Small intestine (tissue), 16 donors: ENCODE data around the gene PARP6. TPM values are rescaled to one million over a fixed set of nuclear protein-coding genes. Genes with fewer than 3 reads are reported as not detected.
A peak's percentile ranks its signal among the peaks of the same experiment; 100 is the strongest.

Experiments
- DNase-seq, 2 donors: peaks; one replicate each; pipeline versions ENCODE4 v3.0.0 to v3.0.0-alpha.2; 2013
- FAIRE-seq: peaks from 2 replicates; lab custom pipeline; 2012; peaks lifted over from hg19 to GRCh38; lab: Jason Lieb, UNC
- H3K27ac ChIP-seq, 3 donors: one replicate each; pipeline ENCODE4 v1.5.1; 2013; ENCODE audit warnings: low read length in 2 of 3, mild to moderate bottlenecking in 2 of 3, control low read depth in 1 of 3, inconsistent platforms in 1 of 3, low read depth in 1 of 3, moderate library complexity in 1 of 3
- H3K27me3 ChIP-seq, 3 donors: one replicate each; pipeline ENCODE4 v1.6.1; 2013; ENCODE audit warnings: low read length in 3 of 3, inconsistent platforms in 1 of 3; ENCODE audit not compliant: control insufficient read depth in 3 of 3, insufficient read depth in 3 of 3
- H3K36me3 ChIP-seq, 3 donors: one replicate each; pipeline ENCODE4 v1.6.1; 2013; ENCODE audit warnings: low read length in 3 of 3, inconsistent platforms in 1 of 3, low read depth in 1 of 3, mild to moderate bottlenecking in 1 of 3, moderate library complexity in 1 of 3; ENCODE audit not compliant: control insufficient read depth in 3 of 3, insufficient read depth in 2 of 3
- H3K4me1 ChIP-seq, 3 donors: one replicate each; pipeline ENCODE4 v1.6.1; 2013; ENCODE audit warnings: low read length in 2 of 3, inconsistent platforms in 1 of 3, low read depth in 1 of 3, mild to moderate bottlenecking in 1 of 3, moderate library complexity in 1 of 3; ENCODE audit not compliant: control insufficient read depth in 3 of 3, insufficient read depth in 2 of 3
- H3K4me3 ChIP-seq, 3 donors: one replicate each; pipeline ENCODE4 v1.5.1; 2013; ENCODE audit warnings: low read length in 3 of 3, control low read depth in 1 of 3, inconsistent platforms in 1 of 3, low read depth in 1 of 3, mild to moderate bottlenecking in 1 of 3, moderate library complexity in 1 of 3
- H3K9me3 ChIP-seq, 2 donors: one replicate each; pipeline ENCODE4 v1.6.1; 2013; ENCODE audit warnings: low read depth in 1 of 2, low read length in 1 of 2; ENCODE audit not compliant: control insufficient read depth in 2 of 2, insufficient read depth in 1 of 2
- WGBS, 3 donors: extraction: QIAGEN DNeasy Blood & Tissue Kit; methylation state at CpG; one replicate each; pipeline ENCODE4 v1.1.7; 2013; 5-methylcytosine and 5-hydroxymethylcytosine counted together
- long read RNA-seq, 10 donors: transcript quantifications; one replicate each; lab custom pipeline, GENCODE V29; 2026
- polyA plus RNA-seq, 4 donors: library from polyadenylated mRNA; stranded (reverse) in 3 of 4; unstranded in 1 of 4; fragments of 200-250 nt in 3 of 4; fragments of 120-200 nt in 1 of 4; gene quantifications; one replicate each; pipeline versions ENCODE4 v1.2.1 to v1.2.3, GENCODE V29; 2013
- donor health status: healthy with polysubstance abuse.
- donor health status: control.
- donor health status: control.
- donor health status: Bipolar disorder and iron deficiency.
- donor health status: healthy.

Gene PARP6
- 10 to 100 TPM; 22.7 to 81.2 (median 69.2) TPM for polyA plus RNA-seq
- long read RNA-seq, donor 1 = 0 reads
- long read RNA-seq, donor 2, partial matches to known transcripts = 0 of 1 reads
- long read RNA-seq, donor 2, other reads (novel, unspliced or antisense) = 0 of 1 reads
- long read RNA-seq, donor 3, transcript PARP6-211 (4 exons, 3,657 nt) = major isoform, 6 of 6 reads
- long read RNA-seq, donor 3, partial matches to known transcripts = 0 of 6 reads
- long read RNA-seq, donor 3, other reads (novel, unspliced or antisense) = 0 of 6 reads
- long read RNA-seq, donor 4 = 0 reads
- long read RNA-seq, donor 5, partial matches to known transcripts = 0 of 2 reads
- long read RNA-seq, donor 5, other reads (novel, unspliced or antisense) = 0 of 2 reads
- long read RNA-seq, donor 6, partial matches to known transcripts = 0 of 1 reads
- long read RNA-seq, donor 6, other reads (novel, unspliced or antisense) = 0 of 1 reads
- long read RNA-seq, donor 7, partial matches to known transcripts = 0 of 1 reads
- long read RNA-seq, donor 7, other reads (novel, unspliced or antisense) = 0 of 1 reads
- long read RNA-seq, donor 8 = 0 reads
- long read RNA-seq, donor 9, partial matches to known transcripts = 0 of 3 reads
- long read RNA-seq, donor 9, other reads (novel, unspliced or antisense) = 0 of 3 reads
- long read RNA-seq, donor 10, partial matches to known transcripts = 11 of 15 reads
- long read RNA-seq, donor 10, other reads (novel, unspliced or antisense) = 0 of 15 reads

GRCh38 chr15:72272213-72272996, at the start of gene PARP6:
PARP6 (minus strand) TSS chr15:72272554; CDS start chr15:72267477, 5,077 bp downstream.
- Histone ChIP-seq H3K27ac (peak within 1 kb of the TSS; percentile 77 to 93 (median 88)), H3K4me3 (peak within 1 kb of the TSS; percentile 73 to 90 (median 78)), H3K9me3 (no peaks in the 10 kb centered on the region), H3K4me1 (peaks cover 0 to 16% (median 13%) of the 10 kb centered on the region in 3 donors), H3K27me3 (no peaks in the 10 kb centered on the region), H3K36me3 (peaks cover 0 to 12% (median 0%) of the 10 kb centered on the region in 3 donors)
- FAIRE-seq (no peak), DNase-seq (peak; percentile 93 to 98)
- WGBS, 3 donors = 1 to 4% (median 1%) methylated on average over 63 to 82 of the region's 82 CpGs

- Histone ChIP-seq H3K27ac (peak within 1 kb of the TSS in 1 of 3 donors; percentile 15), H3K27me3 (peaks cover 0 to 7% (median 0%) of the 10 kb centered on the region in 3 donors), H3K4me1 (peaks cover 0 to 3% (median 3%) of the 10 kb centered on the region in 3 donors), H3K4me3 (peak within 1 kb of the TSS; percentile 21 to 46 (median 46)), H3K9me3 (peaks cover 0 to 4% of the 10 kb centered on the region in 2 donors), H3K36me3 (no peaks in the 10 kb centered on the region)
- no peak for FAIRE-seq
- 0 to 1% (median 0%) methylated on average over 44 to 58 of the region's 58 CpGs for WGBS, 3 donors
- peak; percentile 59 to 89 for DNase-seq
Measured at GRCh38 chr15:72319985-72320671, 47.8 kb upstream of the PARP6 start, which contains the start of gene CELF6. CELF6 (minus strand) TSS chr15:72320157; CDS start chr15:72319874, 283 bp downstream.

- peak; percentile 47 to 87 for DNase-seq
- Histone ChIP-seq H3K9me3 (peaks cover 0 to 4% of the 10 kb centered on the region in 2 donors), H3K4me1 (peaks cover 0 to 3% (median 3%) of the 10 kb centered on the region in 3 donors), H3K36me3 (no peaks in the 10 kb centered on the region), H3K27ac (no peak overlapping the region), H3K27me3 (peaks cover 0 to 7% (median 0%) of the 10 kb centered on the region in 3 donors), H3K4me3 (peak overlapping the region in 2 of 3 donors; percentile 21 to 46)
- 8 to 21% (median 12%) methylated on average over 25 to 48 of the region's 48 CpGs for WGBS, 3 donors
- FAIRE-seq = no peak
Measured at GRCh38 chr15:72319360-72319984, 47.1 kb upstream of the PARP6 start.

- no peak overlapping the region for H3K4me3 ChIP-seq
- DNase-seq (no peak), FAIRE-seq (no peak)
- peaks cover 0 to 7% (median 0%) of the 10 kb centered on the region in 3 donors for H3K27me3 ChIP-seq
- H3K36me3 ChIP-seq = no peaks in the 10 kb centered on the region
- no peak overlapping the region for H3K27ac ChIP-seq
- WGBS, 3 donors = 31 to 42% (median 38%) methylated on average over 2 of the region's 2 CpGs
- H3K4me1 ChIP-seq = peaks cover 0 to 3% (median 3%) of the 10 kb centered on the region in 3 donors
- H3K9me3 ChIP-seq = peaks cover 0 to 4% of the 10 kb centered on the region in 2 donors
Measured at GRCh38 chr15:72318408-72318942, 46.1 kb upstream of the PARP6 start.

- H3K4me3 ChIP-seq = no peak overlapping the region
- no peaks in the 10 kb centered on the region for H3K9me3 ChIP-seq
- H3K4me1 ChIP-seq = peaks cover 0 to 3% (median 3%) of the 10 kb centered on the region in 3 donors
- no peak overlapping the region for H3K27ac ChIP-seq
- DNase-seq (no peak), FAIRE-seq (no peak)
- 71 to 79% (median 72%) methylated on average over 6 of the region's 6 CpGs for WGBS, 3 donors
- no peaks in the 10 kb centered on the region for H3K36me3 ChIP-seq
- peaks cover 0 to 7% (median 0%) of the 10 kb centered on the region in 3 donors for H3K27me3 ChIP-seq
Measured at GRCh38 chr15:72315706-72316370, 43.5 kb upstream of the PARP6 start.

GRCh38 chr15:72313881-72314280, 41.5 kb upstream of the PARP6 start:
- H3K27me3 ChIP-seq = peaks cover 0 to 2% (median 0%) of the 10 kb centered on the region in 3 donors
- FAIRE-seq (no peak), DNase-seq (no peak)
- H3K36me3 ChIP-seq = peaks cover 0 to 4% (median 0%) of the 10 kb centered on the region in 3 donors
- H3K9me3 ChIP-seq = no peaks in the 10 kb centered on the region
- 87 to 96% (median 92%) methylated on average over 2 of the region's 2 CpGs for WGBS, 3 donors
- H3K4me1 ChIP-seq = no peaks in the 10 kb centered on the region
- H3K27ac ChIP-seq = no peak overlapping the region
- no peak overlapping the region for H3K4me3 ChIP-seq

- Histone ChIP-seq H3K27ac (no peak overlapping the region), H3K4me3 (no peak overlapping the region), H3K27me3 (peaks cover 0 to 2% (median 0%) of the 10 kb centered on the region in 3 donors), H3K9me3 (no peaks in the 10 kb centered on the region), H3K4me1 (no peaks in the 10 kb centered on the region), H3K36me3 (peaks cover 0 to 4% (median 0%) of the 10 kb centered on the region in 3 donors)
- no peak for DNase-seq
- 82 to 92% (median 86%) methylated on average over 2 of the region's 2 CpGs for WGBS, 3 donors
- no peak for FAIRE-seq
Measured at GRCh38 chr15:72313448-72313840, 41.1 kb upstream of the PARP6 start.
